Measurements from ENCODE around the gene GPX1.

Gene GPX1

GRCh38 chr3:49378249-49378895, 20.2 kb upstream of the GPX1 start:
- TF ChIP-seq CTCF (IDR thresholded peaks at IDR 0.05; ENCODE audit: low read depth, low read length, missing control alignments) = no peak
- no peak overlapping the region for H3K4me3 ChIP-seq (replicated peaks; ENCODE audit: low read depth, low read length)
- no peak for DNase-seq (ENCODE audit: extremely low read depth, low read depth)

DNA sequence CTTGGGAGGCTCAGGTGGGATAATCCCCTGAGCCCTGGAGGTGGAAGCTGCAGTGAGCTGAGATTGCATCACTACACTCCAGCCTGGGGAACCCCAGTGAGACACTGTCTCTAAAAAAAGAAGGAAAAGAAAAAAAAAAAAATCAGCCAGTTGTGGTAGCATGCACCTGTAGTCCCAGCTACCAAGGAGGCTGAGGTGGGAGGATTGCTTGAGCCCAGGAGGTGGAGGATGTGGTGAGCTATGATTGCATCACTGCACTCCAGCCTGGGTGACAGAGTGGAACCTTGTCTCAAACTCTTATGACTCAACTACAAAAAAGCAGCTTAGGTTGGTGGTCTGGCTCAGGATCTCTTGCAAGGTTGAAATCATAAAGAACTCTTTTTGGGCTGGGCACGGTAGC, 19.3 kb upstream of the GPX1 start:
- DNase-seq (ENCODE audit: extremely low read depth, low read depth) = no peak

GRCh38 chr3:49371946-49372345, 13.8 kb upstream of the GPX1 start:
- DNase-seq (ENCODE audit: extremely low read depth, low read depth) = no peak
- no peak for TF ChIP-seq CTCF (IDR thresholded peaks at IDR 0.05; ENCODE audit: low read depth, low read length, missing control alignments)
- H3K4me3 ChIP-seq (replicated peaks; ENCODE audit: low read depth, low read length) = no peak overlapping the region

More for the DNA sequence above, 19.3 kb upstream of the GPX1 start:
- TF ChIP-seq CTCF (IDR thresholded peaks at IDR 0.05; ENCODE audit: low read depth, low read length, missing control alignments) = no peak
- no peak overlapping the region for H3K4me3 ChIP-seq (replicated peaks; ENCODE audit: low read depth, low read length)

DNA sequence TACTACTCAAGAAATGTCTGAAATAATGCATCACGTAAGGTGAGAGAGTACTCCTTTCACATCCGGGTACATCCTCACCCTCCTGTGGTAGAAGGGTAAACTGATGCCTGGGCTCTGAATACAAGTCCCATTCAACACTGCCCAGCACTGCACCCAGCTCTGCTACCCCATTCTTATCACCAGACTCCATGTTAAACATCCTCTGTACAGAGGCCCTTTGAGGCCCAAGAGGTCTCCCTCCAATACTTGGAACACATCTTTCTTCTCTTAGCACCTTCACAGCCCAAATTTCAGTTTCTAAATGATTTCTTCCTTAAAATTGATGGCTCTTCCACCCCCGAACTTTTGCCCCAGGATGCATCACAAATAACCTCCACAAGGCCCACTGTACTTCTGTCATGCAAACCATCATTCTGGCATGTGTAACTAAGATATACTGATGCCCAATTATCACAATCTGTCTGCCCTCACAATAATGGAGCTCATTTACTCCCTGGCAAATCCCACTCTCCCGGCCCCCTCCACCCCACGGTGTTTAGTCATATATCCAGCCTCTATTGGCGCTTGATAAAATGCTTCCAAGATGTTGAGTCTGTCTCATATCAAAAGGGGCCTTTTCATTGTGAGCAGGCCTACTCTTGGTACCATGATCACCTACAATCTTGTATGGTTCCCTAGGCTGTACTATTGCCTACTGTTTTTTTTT, 12.6 kb upstream of the GPX1 start:
- no peak for TF ChIP-seq CTCF (IDR thresholded peaks at IDR 0.05; ENCODE audit: low read depth, low read length, missing control alignments)
- H3K4me3 ChIP-seq (replicated peaks; ENCODE audit: low read depth, low read length) = no peak overlapping the region
- DNase-seq (ENCODE audit: extremely low read depth, low read depth) = no peak

DNA sequence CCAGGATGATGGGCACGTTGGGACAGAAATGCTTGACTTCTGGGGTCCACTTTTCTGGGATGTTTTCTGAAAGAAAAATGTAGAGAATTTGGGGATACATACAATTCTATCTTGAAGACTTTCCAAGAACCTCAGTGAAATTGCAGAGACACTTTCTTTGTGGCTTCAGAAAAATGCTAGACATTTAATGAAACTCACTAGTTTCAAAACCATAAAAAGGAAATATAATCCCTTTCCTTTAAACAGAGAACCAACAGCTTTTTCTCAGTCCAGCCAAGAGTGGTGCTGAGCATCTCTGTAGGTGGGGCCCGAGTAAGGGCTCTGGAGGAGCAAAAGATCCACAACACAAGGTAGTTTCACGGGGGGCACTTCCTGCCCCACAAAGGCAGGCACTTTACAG, 4.4 kb upstream of the GPX1 start:
- H3K4me3 ChIP-seq (replicated peaks; ENCODE audit: low read depth, low read length) = no peak overlapping the region
- no peak for DNase-seq (ENCODE audit: extremely low read depth, low read depth)
- TF ChIP-seq CTCF (IDR thresholded peaks at IDR 0.05; ENCODE audit: low read depth, low read length, missing control alignments) = no peak

DNA sequence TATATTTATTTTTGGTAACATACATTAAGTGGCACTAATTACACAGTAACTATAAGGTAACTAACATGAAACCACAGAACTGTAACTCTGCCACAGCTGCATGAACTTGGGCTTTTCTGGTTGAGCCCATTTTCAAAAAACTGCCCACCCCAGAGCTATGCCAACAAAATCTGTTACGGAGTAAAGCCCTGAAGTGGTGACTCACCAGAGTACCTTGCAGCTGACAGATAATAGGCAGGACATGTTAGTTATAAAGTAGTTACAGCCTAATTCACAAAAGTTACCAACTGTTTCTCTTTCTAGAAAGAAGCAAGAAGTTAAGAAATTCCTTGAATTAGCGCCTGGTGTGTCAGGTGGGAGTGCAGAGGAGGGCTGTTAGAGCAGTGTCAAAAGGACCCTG, 1.5 kb upstream of the GPX1 start:
- H3K4me3 ChIP-seq (replicated peaks; ENCODE audit: low read depth, low read length) = no peak overlapping the region
- DNase-seq (ENCODE audit: extremely low read depth, low read depth) = no peak
- no peak for TF ChIP-seq CTCF (IDR thresholded peaks at IDR 0.05; ENCODE audit: low read depth, low read length, missing control alignments)

All from HFF-Myc (cell line).